GM12878 (cell line): ENCODE results near the gene EML5. TPM values are rescaled to one million over a fixed set of nuclear protein-coding genes. Genes with fewer than 3 reads are reported as not detected.

ENCODE experiments used
- ATAC-seq: fragments of 200-7000 bp; cut with Tn5 transposase; 3 replicates; pipeline ENCODE4 v1.9.1; 2020; ENCODE audit warnings: mild to moderate bottlenecking, moderate library complexity
- BruUV-seq: library from RNA; stranded (reverse); fragments of 400-500 nt; replicated peaks from 2 replicates; lab custom pipeline; 2021; lab: Mats Ljungman, UMichigan
- CTCF ChIA-PET: fragments of 300-600 bp; sonication (Branson Sonifier 250); formaldehyde crosslinking; extraction: SDS; loops from one replicate; lab custom pipeline; 2021; ENCODE audit warnings: inconsistent platforms; lab: Yijun Ruan, JAX
- POLR2A ChIA-PET: fragments of 350-600 bp; formaldehyde crosslinking; extraction: SDS; loops from one replicate; lab custom pipeline; 2021; ENCODE audit warnings: inconsistent platforms; lab: Charles Lee
- RAD21 ChIA-PET: fragments of 300-600 bp; sonication (Branson Sonifier 250); formaldehyde crosslinking; loops from one replicate; lab custom pipeline; 2023; ENCODE audit warnings: antibody characterized with exemption; ENCODE audit not compliant: unreplicated experiment; lab: Charles Lee
- SMC1A ChIA-PET: fragments of 300-600 bp; sonication (Branson Sonifier 250); formaldehyde crosslinking; loops from one replicate; lab custom pipeline; 2023; ENCODE audit not compliant: unreplicated experiment, uncharacterized antibody; lab: Charles Lee
- DNase-seq: peaks from one replicate; pipeline ENCODE4 v3.0.0-alpha.2; 2011; ENCODE audit warnings: low read depth, low spot score
- FAIRE-seq: peaks from 3 replicates; lab custom pipeline; 2011; peaks lifted over from hg19 to GRCh38; lab: Jason Lieb, UNC
- H2AFZ ChIP-seq: 2 replicates; pipeline ENCODE4 v1.6.0; 2011; ENCODE audit warnings: low read depth, low read length, control low read depth; ENCODE audit not compliant: control insufficient read depth
- H3K27ac ChIP-seq: 2 replicates; pipeline ENCODE4 v1.5.1; 2011; ENCODE audit warnings: control low read depth; ENCODE audit not compliant: control insufficient read depth, insufficient read depth
- H3K27me3 ChIP-seq, 2 experiments: replicated peaks in 1 of 2; 2 replicates each; pipeline versions ENCODE4 v1.6.0 to v1.6.1; 2011; ENCODE audit warnings: low read length in 1 of 2; ENCODE audit not compliant: control insufficient read depth in 2 of 2, insufficient read depth in 2 of 2
- H3K36me3 ChIP-seq, 2 experiments: 2 replicates each; pipeline ENCODE4 v1.5.1; 2011; ENCODE audit warnings: low read length in 1 of 2; ENCODE audit not compliant: control insufficient read depth in 2 of 2, insufficient read depth in 2 of 2
- H3K4me1 ChIP-seq: 2 replicates; pipeline ENCODE4 v1.6.1; 2011; ENCODE audit warnings: mild to moderate bottlenecking, low read length, moderate library complexity, mixed read lengths; ENCODE audit not compliant: control insufficient read depth, insufficient read depth
- H3K4me2 ChIP-seq: 2 replicates; pipeline ENCODE4 v1.6.0; 2011; ENCODE audit warnings: control low read depth; ENCODE audit not compliant: control insufficient read depth, insufficient read depth
- H3K4me3 ChIP-seq: fragments of 200-600 bp; sonication (generic); 2 replicates; pipeline ENCODE4 v1.5.1; 2016
- H3K79me2 ChIP-seq: 2 replicates; pipeline ENCODE4 v1.6.0; 2011; ENCODE audit warnings: low read length; ENCODE audit not compliant: control insufficient read depth, insufficient read depth
- H3K9ac ChIP-seq: 2 replicates; pipeline ENCODE4 v1.8.0; 2011; ENCODE audit warnings: low read length, control low read depth, mixed read lengths; ENCODE audit not compliant: control insufficient read depth, insufficient read depth
- H3K9me3 ChIP-seq: replicated peaks from 3 replicates; pipeline ENCODE4 v1.5.1; 2011; ENCODE audit warnings: mild to moderate bottlenecking, low read length; ENCODE audit not compliant: control insufficient read depth, insufficient read depth
- H4K20me1 ChIP-seq: 2 replicates; pipeline ENCODE4 v1.6.0; 2011; ENCODE audit not compliant: control insufficient read depth, insufficient read depth
- BHLHE40 ChIP-seq, 2 experiments: fragments of 450-650 bp in 1 of 2; IDR thresholded peaks; 2 replicates each; pipeline ENCODE4 v1.6.1; 2011 to 2017; ENCODE audit warnings: low read depth in 2 of 2, borderline replicate concordance in 1 of 2, improper control_type of control experiment in 1 of 2, low read length in 1 of 2, mild to moderate bottlenecking in 1 of 2
- EED ChIP-seq: sonication (generic); IDR thresholded peaks from 2 replicates; pipeline ENCODE4 v1.6.1; 2016; ENCODE audit warnings: antibody characterized with exemption, low read depth
- IKZF1 ChIP-seq: fragments of 450-650 bp; conservative IDR thresholded peaks from 2 replicates; pipeline ENCODE4 v1.6.1; 2017; ENCODE audit warnings: antibody characterized with exemption, mild to moderate bottlenecking
- IRF4 ChIP-seq: IDR thresholded peaks from 2 replicates; pipeline ENCODE4 v1.6.1; 2011; ENCODE audit warnings: low read depth, low read length
- NFIC ChIP-seq: IDR thresholded peaks from 2 replicates; pipeline ENCODE4 v1.6.1; 2012; ENCODE audit warnings: low read depth, mild to moderate bottlenecking, inconsistent platforms, low read length, moderate library complexity
- PML ChIP-seq: IDR thresholded peaks from 2 replicates; pipeline ENCODE4 v1.6.1; 2012; ENCODE audit warnings: low read length, inconsistent platforms
- POU2F2 ChIP-seq: IDR thresholded peaks from 3 replicates; pipeline ENCODE4 v1.6.1; 2011; ENCODE audit warnings: low read depth, mild to moderate bottlenecking, low read length, borderline replicate concordance
- SMAD5 ChIP-seq: IDR thresholded peaks from 2 replicates; pipeline ENCODE4 v1.6.1; 2016; ENCODE audit warnings: antibody characterized with exemption, low read depth
- ZNF207 ChIP-seq: fragments of 450-650 bp; IDR thresholded peaks from 2 replicates; pipeline ENCODE4 v1.6.1; 2014; ENCODE audit warnings: antibody characterized with exemption, mild to moderate bottlenecking, borderline replicate concordance
- ZNF384 ChIP-seq: IDR thresholded peaks from 2 replicates; pipeline ENCODE4 v1.6.1; 2012; ENCODE audit warnings: low read depth, mild to moderate bottlenecking, low read length, improper control_type of control experiment, borderline replicate concordance
- WGBS: methylation state at CpG from one replicate; pipeline ENCODE4 v1.1.6; 2016; ENCODE audit warnings: low lambda C conversion rate; ENCODE audit not compliant: insufficient replicate concordance, insufficient coverage; ENCODE audit errors: missing lambda C conversion rate; 5-methylcytosine and 5-hydroxymethylcytosine counted together
- in situ Hi-C: fragments of 300-500 bp; cut with MboI; formaldehyde crosslinking; loops from 9 replicates; pipeline ENCODE4 v1.14.3; 2018; ENCODE audit warnings: mixed read lengths
- intact Hi-C: fragments of 100-400 bp; cut with micrococcal nuclease; formaldehyde crosslinking; loops from one replicate; pipeline ENCODE4 v1.14.2; 2022; ENCODE audit not compliant: unreplicated experiment
- polyA plus RNA-seq, 11 experiments: library from polyadenylated mRNA; depleted of rRNA in 4 of 11; unstranded in 6 of 11; stranded (reverse) in 5 of 11; fragments of >200 nt; fragmentation: Nextera tagmentation in 4 of 11; fragmentation: Illumina TruSeq in 1 of 11; extraction: Ambion mirVana in 4 of 11; extraction: Trizol in 1 of 11; gene quantifications; 1 replicate in 1 of 11; 2 replicates in 10 of 11; pipeline versions ENCODE4 v1.2.1 to v1.2.3, GENCODE V29; 2011 to 2016; ENCODE audit warnings: inconsistent platforms in 2 of 11, missing spikeins in 2 of 11, low read depth in 1 of 11
- total RNA-seq, 4 experiments: library from RNA; depleted of rRNA in 3 of 4; stranded (reverse); fragments of >200 nt in 3 of 4; fragmentation: Illumina TruSeq in 1 of 4; extraction: Trizol in 1 of 4; gene quantifications; 2 replicates each; pipeline versions ENCODE4 v1.2.1 to v1.2.3, GENCODE V29; 2013 to 2021
- TF ChIP-seq, protein P1 (sequence below): fragments of 450-650 bp; IDR thresholded peaks from 2 replicates; pipeline ENCODE4 v1.6.1; 2017; ENCODE audit warnings: borderline replicate concordance
- TF ChIP-seq, protein P2 (sequence below): fragments of 150-350 bp; IDR thresholded peaks from 2 replicates; pipeline ENCODE4 v1.6.1; 2014; ENCODE audit warnings: mild to moderate bottlenecking, low read depth, low read length
- TF ChIP-seq, protein P3 (sequence below): IDR thresholded peaks from 2 replicates; pipeline ENCODE4 v1.6.1; 2012; ENCODE audit warnings: low read length, inconsistent platforms
- TF ChIP-seq, protein P4 (sequence below): IDR thresholded peaks from 2 replicates; pipeline ENCODE4 v1.6.1; 2011; ENCODE audit warnings: borderline replicate concordance, low read depth, mild to moderate bottlenecking, moderate library complexity, mixed read lengths, low read length; ENCODE audit not compliant: insufficient read depth; ENCODE audit errors: extremely low read length
- TF ChIP-seq, protein P5 (sequence below): IDR thresholded peaks from 2 replicates; pipeline ENCODE4 v1.6.1; 2012; ENCODE audit warnings: mild to moderate bottlenecking, low read depth, low read length
- TF ChIP-seq, protein P6 (sequence below): IDR thresholded peaks from 2 replicates; pipeline ENCODE4 v1.6.1; 2012; ENCODE audit warnings: low read depth, low read length, improper control_type of control experiment

The EML5 gene
- total and polyA plus RNA-seq, 10 of the 15 experiments (the other 5 are each of a cell fraction or from before 2014, with no cell fraction given): 0.08 to 0.35 (median 0.22) TPM; not detected in 1

DNA sequence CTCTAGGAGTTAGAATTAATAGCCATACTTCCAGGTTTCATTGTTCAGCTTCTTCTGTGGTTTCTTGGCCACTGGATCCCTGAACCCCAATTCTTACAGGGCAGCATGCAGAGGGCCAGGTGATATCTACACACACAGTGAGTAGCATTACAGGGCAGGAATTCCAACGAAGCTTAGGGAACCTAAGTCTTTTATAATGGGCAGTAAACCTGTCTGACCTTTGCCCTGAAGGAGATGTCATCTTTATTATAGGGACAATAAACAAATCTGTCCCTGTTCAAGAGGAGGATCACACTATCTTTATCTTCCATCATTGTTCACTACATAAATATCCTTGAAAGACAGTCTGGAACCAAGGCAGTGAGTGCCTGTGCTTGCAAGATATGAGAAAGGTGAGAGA lies 11.7 kb upstream of the EML5 start:
- H3K27me3 ChIP-seq: no peaks in the 10 kb centered on the region
- H3K4me1 ChIP-seq: no peaks in the 10 kb centered on the region
- no peaks in the 10 kb centered on the region for H3K79me2 ChIP-seq
- WGBS: 6% methylated on average over 1 of the region's 1 CpG
- no peaks in the 10 kb centered on the region for H3K9me3 ChIP-seq
- no TSS peak for BruUV-seq
- TF ChIP-seq, protein P1, sequence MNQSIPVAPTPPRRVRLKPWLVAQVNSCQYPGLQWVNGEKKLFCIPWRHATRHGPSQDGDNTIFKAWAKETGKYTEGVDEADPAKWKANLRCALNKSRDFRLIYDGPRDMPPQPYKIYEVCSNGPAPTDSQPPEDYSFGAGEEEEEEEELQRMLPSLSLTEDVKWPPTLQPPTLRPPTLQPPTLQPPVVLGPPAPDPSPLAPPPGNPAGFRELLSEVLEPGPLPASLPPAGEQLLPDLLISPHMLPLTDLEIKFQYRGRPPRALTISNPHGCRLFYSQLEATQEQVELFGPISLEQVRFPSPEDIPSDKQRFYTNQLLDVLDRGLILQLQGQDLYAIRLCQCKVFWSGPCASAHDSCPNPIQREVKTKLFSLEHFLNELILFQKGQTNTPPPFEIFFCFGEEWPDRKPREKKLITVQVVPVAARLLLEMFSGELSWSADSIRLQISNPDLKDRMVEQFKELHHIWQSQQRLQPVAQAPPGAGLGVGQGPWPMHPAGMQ: no peak
- no peak for TF ChIP-seq IRF4
- no peak for TF ChIP-seq IKZF1
- TF ChIP-seq, protein P2, sequence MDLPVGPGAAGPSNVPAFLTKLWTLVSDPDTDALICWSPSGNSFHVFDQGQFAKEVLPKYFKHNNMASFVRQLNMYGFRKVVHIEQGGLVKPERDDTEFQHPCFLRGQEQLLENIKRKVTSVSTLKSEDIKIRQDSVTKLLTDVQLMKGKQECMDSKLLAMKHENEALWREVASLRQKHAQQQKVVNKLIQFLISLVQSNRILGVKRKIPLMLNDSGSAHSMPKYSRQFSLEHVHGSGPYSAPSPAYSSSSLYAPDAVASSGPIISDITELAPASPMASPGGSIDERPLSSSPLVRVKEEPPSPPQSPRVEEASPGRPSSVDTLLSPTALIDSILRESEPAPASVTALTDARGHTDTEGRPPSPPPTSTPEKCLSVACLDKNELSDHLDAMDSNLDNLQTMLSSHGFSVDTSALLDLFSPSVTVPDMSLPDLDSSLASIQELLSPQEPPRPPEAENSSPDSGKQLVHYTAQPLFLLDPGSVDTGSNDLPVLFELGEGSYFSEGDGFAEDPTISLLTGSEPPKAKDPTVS: no peak
- TF ChIP-seq PML: no peak
- TF ChIP-seq, protein P3, sequence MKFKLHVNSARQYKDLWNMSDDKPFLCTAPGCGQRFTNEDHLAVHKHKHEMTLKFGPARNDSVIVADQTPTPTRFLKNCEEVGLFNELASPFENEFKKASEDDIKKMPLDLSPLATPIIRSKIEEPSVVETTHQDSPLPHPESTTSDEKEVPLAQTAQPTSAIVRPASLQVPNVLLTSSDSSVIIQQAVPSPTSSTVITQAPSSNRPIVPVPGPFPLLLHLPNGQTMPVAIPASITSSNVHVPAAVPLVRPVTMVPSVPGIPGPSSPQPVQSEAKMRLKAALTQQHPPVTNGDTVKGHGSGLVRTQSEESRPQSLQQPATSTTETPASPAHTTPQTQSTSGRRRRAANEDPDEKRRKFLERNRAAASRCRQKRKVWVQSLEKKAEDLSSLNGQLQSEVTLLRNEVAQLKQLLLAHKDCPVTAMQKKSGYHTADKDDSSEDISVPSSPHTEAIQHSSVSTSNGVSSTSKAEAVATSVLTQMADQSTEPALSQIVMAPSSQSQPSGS: no peak
- TF ChIP-seq, protein P4, sequence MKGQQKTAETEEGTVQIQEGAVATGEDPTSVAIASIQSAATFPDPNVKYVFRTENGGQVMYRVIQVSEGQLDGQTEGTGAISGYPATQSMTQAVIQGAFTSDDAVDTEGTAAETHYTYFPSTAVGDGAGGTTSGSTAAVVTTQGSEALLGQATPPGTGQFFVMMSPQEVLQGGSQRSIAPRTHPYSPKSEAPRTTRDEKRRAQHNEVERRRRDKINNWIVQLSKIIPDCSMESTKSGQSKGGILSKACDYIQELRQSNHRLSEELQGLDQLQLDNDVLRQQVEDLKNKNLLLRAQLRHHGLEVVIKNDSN: no peak
- no peak for TF ChIP-seq NFIC
- TF ChIP-seq BHLHE40 (IDR thresholded peaks at IDR 0.05; ENCODE audit: borderline replicate concordance in 1 of 2, low read depth in 2 of 2, low read length in 1 of 2): no peak
- TF ChIP-seq, protein P5, sequence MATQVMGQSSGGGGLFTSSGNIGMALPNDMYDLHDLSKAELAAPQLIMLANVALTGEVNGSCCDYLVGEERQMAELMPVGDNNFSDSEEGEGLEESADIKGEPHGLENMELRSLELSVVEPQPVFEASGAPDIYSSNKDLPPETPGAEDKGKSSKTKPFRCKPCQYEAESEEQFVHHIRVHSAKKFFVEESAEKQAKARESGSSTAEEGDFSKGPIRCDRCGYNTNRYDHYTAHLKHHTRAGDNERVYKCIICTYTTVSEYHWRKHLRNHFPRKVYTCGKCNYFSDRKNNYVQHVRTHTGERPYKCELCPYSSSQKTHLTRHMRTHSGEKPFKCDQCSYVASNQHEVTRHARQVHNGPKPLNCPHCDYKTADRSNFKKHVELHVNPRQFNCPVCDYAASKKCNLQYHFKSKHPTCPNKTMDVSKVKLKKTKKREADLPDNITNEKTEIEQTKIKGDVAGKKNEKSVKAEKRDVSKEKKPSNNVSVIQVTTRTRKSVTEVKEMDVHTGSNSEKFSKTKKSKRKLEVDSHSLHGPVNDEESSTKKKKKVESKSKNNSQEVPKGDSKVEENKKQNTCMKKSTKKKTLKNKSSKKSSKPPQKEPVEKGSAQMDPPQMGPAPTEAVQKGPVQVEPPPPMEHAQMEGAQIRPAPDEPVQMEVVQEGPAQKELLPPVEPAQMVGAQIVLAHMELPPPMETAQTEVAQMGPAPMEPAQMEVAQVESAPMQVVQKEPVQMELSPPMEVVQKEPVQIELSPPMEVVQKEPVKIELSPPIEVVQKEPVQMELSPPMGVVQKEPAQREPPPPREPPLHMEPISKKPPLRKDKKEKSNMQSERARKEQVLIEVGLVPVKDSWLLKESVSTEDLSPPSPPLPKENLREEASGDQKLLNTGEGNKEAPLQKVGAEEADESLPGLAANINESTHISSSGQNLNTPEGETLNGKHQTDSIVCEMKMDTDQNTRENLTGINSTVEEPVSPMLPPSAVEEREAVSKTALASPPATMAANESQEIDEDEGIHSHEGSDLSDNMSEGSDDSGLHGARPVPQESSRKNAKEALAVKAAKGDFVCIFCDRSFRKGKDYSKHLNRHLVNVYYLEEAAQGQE: no peak
- TF ChIP-seq ZNF207: no peak
- no peak for TF ChIP-seq POU2F2
- TF ChIP-seq EED: no peak
- no peak for TF ChIP-seq SMAD5
- TF ChIP-seq ZNF384: no peak
- TF ChIP-seq, protein P6, sequence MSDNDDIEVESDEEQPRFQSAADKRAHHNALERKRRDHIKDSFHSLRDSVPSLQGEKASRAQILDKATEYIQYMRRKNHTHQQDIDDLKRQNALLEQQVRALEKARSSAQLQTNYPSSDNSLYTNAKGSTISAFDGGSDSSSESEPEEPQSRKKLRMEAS: no peak
- H3K4me3 ChIP-seq: no peak overlapping the region
- H3K9ac ChIP-seq: no peak overlapping the region
- no peak overlapping the region for H3K4me2 ChIP-seq
- H3K36me3 ChIP-seq: no peaks in the 10 kb centered on the region
- ATAC-seq (no peak), FAIRE-seq (no peak), DNase-seq (no peak)
- ChIA-PET CTCF (no interaction called here), POLR2A (no interaction called here), RAD21 (no interaction called here), SMC1A (interaction anchor here (0.5 kb wide), 1 partner anchor 825 kb away, joined by 4 read pairs; no protein-coding TSS in a partner anchor)
- H4K20me1 ChIP-seq: no peaks in the 10 kb centered on the region
- no peak overlapping the region for H2AFZ ChIP-seq
- no peak overlapping the region for H3K27ac ChIP-seq
- in situ Hi-C loops (no loop called here), intact Hi-C loops (no loop called here)
